T-cell (primary cell): ENCODE measurements around the gene CLEC4F. TPM values are rescaled to one million over a fixed set of nuclear protein-coding genes. Genes with fewer than 3 reads are reported as not detected.
A peak's percentile ranks its signal among the peaks of the same experiment; 100 is the strongest.

Experiments
- ATAC-seq, 4 experiments: fragments of 200-7000 bp in 3 of 4; fragments of 150-1000 bp in 1 of 4; cut with Tn5 transposase; replicated peaks in 1 of 4; 1 replicate in 3 of 4; 2 replicates in 1 of 4; pipeline ENCODE4 v1.10.0; 2021; ENCODE audit warnings: moderate library complexity in 3 of 4, mild to moderate bottlenecking in 2 of 4, moderate number of reproducible peaks in 1 of 4
- CTCF ChIA-PET, 2 donors: fragments of 300-600 bp; sonication (Branson Sonifier 250); formaldehyde crosslinking; loops; one replicate each; lab custom pipeline; 2022; ENCODE audit warnings: antibody characterized with exemption in 2 of 2; lab: Charles Lee
- POLR2A ChIA-PET, 2 donors: fragments of 300-600 bp; sonication (Branson Sonifier 250); formaldehyde crosslinking; loops; one replicate each; lab custom pipeline; 2022; ENCODE audit warnings: antibody characterized with exemption in 2 of 2; lab: Charles Lee
- DNase-seq, 35 experiments: peaks; one replicate each; pipeline versions ENCODE4 v3.0.0 to v3.0.0-alpha.2; 2013 to 2023
- H3K27ac ChIP-seq: one replicate; pipeline ENCODE4 v1.5.1; 2013; ENCODE audit warnings: low read length
- H3K27me3 ChIP-seq, 2 experiments: replicated peaks in 1 of 2; 1 replicate in 1 of 2; 2 replicates in 1 of 2; pipeline versions ENCODE4 v1.6.1 to v1.7.0; 2013; ENCODE audit warnings: low read length in 1 of 2, mixed read lengths in 1 of 2; ENCODE audit not compliant: control insufficient read depth in 2 of 2, insufficient read depth in 2 of 2; ENCODE audit errors: extremely low read depth in 1 of 2
- H3K36me3 ChIP-seq, 2 donors: 1 replicate in 1 of 2; 2 replicates in 1 of 2; pipeline versions ENCODE4 v1.6.1 to v1.7.0; 2013; ENCODE audit warnings: low read length in 1 of 2; ENCODE audit not compliant: control insufficient read depth in 2 of 2, insufficient read depth in 1 of 2; ENCODE audit errors: extremely low read depth in 1 of 2
- H3K4me1 ChIP-seq, 2 experiments: 1 replicate in 1 of 2; 2 replicates in 1 of 2; pipeline versions ENCODE4 v1.6.1 to v1.7.0; 2013; ENCODE audit warnings: low read length in 2 of 2, mixed read lengths in 1 of 2; ENCODE audit not compliant: insufficient read depth in 2 of 2, control insufficient read depth in 1 of 2; ENCODE audit errors: extremely low read depth in 1 of 2
- H3K4me3 ChIP-seq, 2 donors: 1 replicate in 1 of 2; 2 replicates in 1 of 2; pipeline versions ENCODE4 v1.5.1 to v1.7.0; 2013; ENCODE audit warnings: mild to moderate bottlenecking in 2 of 2, low read length in 1 of 2, moderate library complexity in 1 of 2; ENCODE audit not compliant: control insufficient read depth in 1 of 2; ENCODE audit errors: extremely low read depth in 1 of 2
- H3K9me3 ChIP-seq: 2 replicates; pipeline ENCODE4 v1.7.0; 2013
- H3K27ac Mint-ChIP-seq, 2 donors: one replicate each; pipeline ENCODE4 v1.8.0; 2020 to 2021; ENCODE audit warnings: mild to moderate bottlenecking in 2 of 2, mixed read lengths in 2 of 2
- H3K27me3 Mint-ChIP-seq, 2 donors: one replicate each; pipeline ENCODE4 v1.8.0; 2021 to 2022; ENCODE audit warnings: mixed read lengths in 2 of 2
- H3K36me3 Mint-ChIP-seq: one replicate; pipeline ENCODE4 v1.8.0; 2021; ENCODE audit warnings: mixed read lengths
- H3K4me1 Mint-ChIP-seq, 3 donors: one replicate each; pipeline ENCODE4 v1.8.0; 2020 to 2022; ENCODE audit warnings: mixed read lengths in 3 of 3, mild to moderate bottlenecking in 1 of 3
- H3K4me3 Mint-ChIP-seq, 3 donors: one replicate each; pipeline ENCODE4 v1.8.0; 2020 to 2022; ENCODE audit warnings: mild to moderate bottlenecking in 3 of 3, mixed read lengths in 3 of 3, moderate library complexity in 3 of 3
- H3K9me3 Mint-ChIP-seq, 3 donors: one replicate each; pipeline ENCODE4 v1.8.0; 2020 to 2022; ENCODE audit warnings: mixed read lengths in 3 of 3
- WGBS: methylation state at CpG from one replicate; pipeline ENCODE4 v1.1.5; 2013; ENCODE audit warnings: missing lambda C conversion rate; ENCODE audit not compliant: insufficient coverage; 5-methylcytosine and 5-hydroxymethylcytosine counted together
- total RNA-seq, 35 experiments: library from RNA in 6 of 35; stranded (reverse) in 6 of 35; fragments of 120-200 nt in 1 of 35; gene quantifications; one replicate each; pipeline versions ENCODE4 v1.2.1 to v1.2.4 and lab custom pipeline; 2013 to 2026

The CLEC4F gene
- total RNA-seq, 5 donors from 2014 or later (not counting 1 experiment from before 2014, with no cell fraction given) = not detected

DNA sequence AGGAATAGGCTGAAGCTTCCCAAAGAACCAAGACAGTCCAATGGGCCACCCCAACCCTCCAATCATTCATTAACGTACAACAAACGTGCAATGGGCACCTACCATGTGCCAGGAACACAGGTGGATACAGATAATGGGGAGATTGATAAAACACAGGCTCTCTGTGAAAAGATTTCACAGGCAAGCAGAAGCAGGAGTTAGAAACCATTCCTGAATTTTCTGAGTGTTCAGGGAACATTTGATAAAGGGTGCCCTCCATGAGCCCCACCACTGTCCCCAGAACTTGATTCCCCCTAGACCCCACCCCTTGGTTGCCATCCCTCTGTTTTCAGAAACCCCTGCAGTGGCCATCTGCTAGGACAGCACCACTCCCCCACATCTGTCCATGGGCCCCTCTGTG is 13.7 kb upstream of the CLEC4F start:
- Histone ChIP-seq H3K9me3 (no peaks in the 10 kb centered on the region), H3K27ac (no peak overlapping the region), H3K27me3 (peaks cover 0 to 13% of the 10 kb centered on the region in 2 experiments), H3K4me1 (peaks cover 0 to 4% of the 10 kb centered on the region in 2 experiments), H3K4me3 (no peak overlapping the region), H3K36me3 (no peaks in the 10 kb centered on the region)
- Mint-ChIP-seq H3K27me3 (peaks cover 4 to 5% of the 10 kb centered on the region in 2 donors), H3K9me3 (no peaks in the 10 kb centered on the region), H3K27ac (no peak overlapping the region), H3K4me3 (no peak overlapping the region), H3K4me1 (no peaks in the 10 kb centered on the region), H3K36me3 (no peaks in the 10 kb centered on the region)
- DNase-seq (no peak), ATAC-seq (no peak)
- no CpG with 5 or more reads among the region's 2 CpGs for WGBS
- CTCF ChIA-PET = no interaction called here
- POLR2A ChIA-PET = no interaction called here

DNA sequence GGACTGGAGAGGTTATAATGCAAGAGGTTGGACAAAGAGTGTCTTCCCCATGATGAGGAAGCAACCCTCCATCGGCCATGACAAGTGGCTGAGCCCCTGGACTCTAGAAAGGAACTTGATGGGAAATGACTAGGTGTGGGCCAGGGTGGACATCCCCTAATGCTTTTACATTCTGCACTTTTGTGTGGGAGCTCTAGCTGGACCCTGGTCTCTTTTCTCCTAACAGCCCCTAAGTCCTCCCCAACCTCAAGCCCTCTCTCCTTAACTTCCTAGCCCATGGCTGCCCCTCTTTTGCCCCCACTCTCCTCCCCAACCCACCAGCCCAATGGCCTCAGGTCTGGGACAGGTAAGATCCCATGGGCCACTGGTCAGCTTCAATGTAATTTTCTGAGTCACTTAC is 12.8 kb upstream of the CLEC4F start:
- POLR2A ChIA-PET = no interaction called here
- CTCF ChIA-PET = no interaction called here
- Histone ChIP-seq H3K27ac (no peak overlapping the region), H3K4me3 (no peak overlapping the region), H3K27me3 (peaks cover 0 to 13% of the 10 kb centered on the region in 2 experiments), H3K9me3 (no peaks in the 10 kb centered on the region), H3K4me1 (peaks cover 0 to 4% of the 10 kb centered on the region in 2 experiments), H3K36me3 (no peaks in the 10 kb centered on the region)
- H3K4me1 Mint-ChIP-seq = no peaks in the 10 kb centered on the region
- H3K27ac Mint-ChIP-seq = no peak overlapping the region
- no peaks in the 10 kb centered on the region for H3K9me3 Mint-ChIP-seq
- H3K4me3 Mint-ChIP-seq = no peak overlapping the region
- H3K36me3 Mint-ChIP-seq = no peaks in the 10 kb centered on the region
- ATAC-seq = no peak
- WGBS = no CpG with 5 or more reads among the region's 1 CpG
- no peak for DNase-seq
- H3K27me3 Mint-ChIP-seq = peaks cover 4 to 7% of the 10 kb centered on the region in 2 donors

DNA sequence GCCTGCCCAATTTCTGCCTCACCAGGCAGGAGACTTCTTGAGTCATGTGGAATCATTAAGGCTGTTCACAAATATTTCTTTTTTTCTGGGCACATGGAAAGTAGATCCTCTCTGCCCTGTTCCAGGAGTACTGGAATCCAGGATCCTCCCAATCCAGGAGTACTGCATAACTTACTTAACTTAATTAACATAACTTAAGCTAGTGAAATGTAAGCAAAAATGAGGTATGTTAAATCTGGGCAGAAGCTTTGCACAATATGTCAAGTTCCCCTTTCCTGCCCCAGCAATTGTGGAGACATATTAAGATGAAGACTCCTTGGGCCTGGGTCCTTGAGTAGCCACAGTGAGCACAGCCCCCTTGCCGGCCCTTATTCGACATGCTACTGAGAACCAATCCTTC is 12.0 kb upstream of the CLEC4F start:
- Histone ChIP-seq H3K4me3 (no peak overlapping the region), H3K36me3 (no peaks in the 10 kb centered on the region), H3K4me1 (no peaks in the 10 kb centered on the region), H3K27me3 (peaks cover 0 to 13% of the 10 kb centered on the region in 2 experiments), H3K9me3 (no peaks in the 10 kb centered on the region), H3K27ac (no peak overlapping the region)
- no peak overlapping the region for H3K27ac Mint-ChIP-seq
- WGBS = 100% methylated on average over 1 of the region's 2 CpGs
- H3K4me3 Mint-ChIP-seq = no peak overlapping the region
- ATAC-seq = no peak
- H3K4me1 Mint-ChIP-seq = no peaks in the 10 kb centered on the region
- no peaks in the 10 kb centered on the region for H3K36me3 Mint-ChIP-seq
- CTCF ChIA-PET = no interaction called here
- no peaks in the 10 kb centered on the region for H3K9me3 Mint-ChIP-seq
- DNase-seq = no peak
- H3K27me3 Mint-ChIP-seq = peaks cover 4 to 7% of the 10 kb centered on the region in 2 donors
- POLR2A ChIA-PET = no interaction called here

DNA sequence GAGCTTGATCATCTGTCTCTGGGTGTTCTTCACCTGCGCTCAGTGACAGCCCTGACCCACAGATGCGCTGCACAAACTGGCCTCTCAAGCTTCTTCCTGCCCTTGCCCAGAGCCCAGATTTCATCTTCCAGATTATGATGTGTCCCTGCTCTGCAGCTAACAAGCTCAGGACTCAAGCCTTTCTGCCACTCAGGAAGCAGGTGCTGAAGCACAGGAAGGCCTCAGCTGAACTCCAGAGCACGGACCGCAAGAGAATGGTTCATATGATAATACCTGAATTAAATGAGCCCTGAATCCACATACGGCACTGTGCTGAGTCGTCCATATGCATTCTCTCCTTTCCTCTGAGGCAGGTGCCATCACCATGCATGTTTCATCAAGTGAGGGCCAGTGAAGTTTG is 11.5 kb upstream of the CLEC4F start:
- H3K4me1 Mint-ChIP-seq = no peaks in the 10 kb centered on the region
- Histone ChIP-seq H3K27ac (no peak overlapping the region), H3K4me1 (no peaks in the 10 kb centered on the region), H3K4me3 (no peak overlapping the region), H3K9me3 (no peaks in the 10 kb centered on the region), H3K36me3 (no peaks in the 10 kb centered on the region), H3K27me3 (peaks cover 0 to 13% of the 10 kb centered on the region in 2 experiments)
- no peak overlapping the region for H3K27ac Mint-ChIP-seq
- ChIA-PET CTCF (no interaction called here), POLR2A (no interaction called here)
- no peaks in the 10 kb centered on the region for H3K9me3 Mint-ChIP-seq
- ATAC-seq (no peak), DNase-seq (no peak)
- H3K4me3 Mint-ChIP-seq = no peak overlapping the region
- no peaks in the 10 kb centered on the region for H3K36me3 Mint-ChIP-seq
- peaks cover 4 to 7% of the 10 kb centered on the region in 2 donors for H3K27me3 Mint-ChIP-seq
- WGBS = 56% methylated on average over 4 of the region's 6 CpGs

DNA sequence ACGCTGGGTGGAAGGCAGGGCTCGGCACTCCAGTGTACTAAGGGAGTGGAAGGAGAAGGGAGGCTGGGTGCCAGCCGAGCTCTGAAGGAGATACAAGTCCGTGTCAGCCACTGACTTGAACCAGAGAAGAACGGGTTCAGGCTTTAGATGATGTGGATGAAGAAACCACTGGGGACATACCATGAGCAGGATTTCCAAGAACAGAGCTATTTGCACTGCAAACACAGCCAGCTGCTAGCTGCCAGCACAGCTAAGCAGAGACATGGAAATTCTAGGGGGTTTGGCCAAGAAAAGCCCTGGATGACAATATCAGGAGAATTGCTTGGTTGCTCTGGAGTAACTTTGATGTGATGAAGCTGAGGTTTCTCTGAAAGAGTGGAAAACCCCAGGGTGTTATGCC is 10.0 kb upstream of the CLEC4F start:
- H3K4me3 ChIP-seq = no peak overlapping the region
- Mint-ChIP-seq H3K4me3 (no peak overlapping the region), H3K27ac (peak overlapping the region in 1 of 2 donors; percentile 12), H3K4me1 (no peaks in the 10 kb centered on the region), H3K9me3 (no peaks in the 10 kb centered on the region), H3K36me3 (no peaks in the 10 kb centered on the region), H3K27me3 (peaks cover 4 to 7% of the 10 kb centered on the region in 2 donors)
- ATAC-seq (no peak), DNase-seq (no peak)
- H3K27me3 ChIP-seq = peaks cover 0 to 11% of the 10 kb centered on the region in 2 experiments
- no peaks in the 10 kb centered on the region for H3K4me1 ChIP-seq
- WGBS = 83% methylated on average over 5 of the region's 5 CpGs
- H3K9me3 ChIP-seq = no peaks in the 10 kb centered on the region
- ChIA-PET CTCF (no interaction called here), POLR2A (no interaction called here)
- no peak overlapping the region for H3K27ac ChIP-seq
- H3K36me3 ChIP-seq = no peaks in the 10 kb centered on the region

DNA sequence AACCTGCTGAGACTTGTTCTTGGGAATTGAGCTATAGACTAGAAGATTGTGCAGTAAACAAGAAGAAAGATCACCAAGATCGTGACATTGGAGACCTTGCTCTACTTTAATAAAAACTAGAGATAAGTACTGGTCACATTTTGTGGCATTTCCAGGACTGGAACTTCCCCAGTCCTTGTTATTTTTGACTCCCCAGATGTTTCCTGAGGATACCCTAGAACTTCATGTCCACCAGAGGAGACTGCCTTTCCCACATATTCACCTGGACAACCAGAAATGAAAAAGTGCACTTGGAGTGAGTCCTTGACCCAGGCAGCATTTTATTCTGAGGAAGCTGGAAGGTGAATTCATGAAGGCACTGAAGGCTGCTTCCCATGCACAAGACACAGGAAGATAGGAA is 9.5 kb upstream of the CLEC4F start:
- Mint-ChIP-seq H3K4me1 (no peaks in the 10 kb centered on the region), H3K27me3 (peaks cover 4 to 7% of the 10 kb centered on the region in 2 donors), H3K27ac (peak overlapping the region in 1 of 2 donors; percentile 12), H3K36me3 (no peaks in the 10 kb centered on the region), H3K9me3 (no peaks in the 10 kb centered on the region), H3K4me3 (no peak overlapping the region)
- ChIA-PET CTCF (no interaction called here), POLR2A (no interaction called here)
- H3K27ac ChIP-seq = no peak overlapping the region
- H3K27me3 ChIP-seq = peaks cover 0 to 7% of the 10 kb centered on the region in 2 experiments
- DNase-seq (no peak), ATAC-seq (no peak)
- no peaks in the 10 kb centered on the region for H3K9me3 ChIP-seq
- no peak overlapping the region for H3K4me3 ChIP-seq
- WGBS = 80% methylated on average over 1 of the region's 1 CpG
- no peaks in the 10 kb centered on the region for H3K36me3 ChIP-seq
- no peaks in the 10 kb centered on the region for H3K4me1 ChIP-seq
